Testis (tissue), 2 donors: ENCODE measurements around the gene KRT6A.

ENCODE experiments used
- CTCF ChIP-seq, 3 experiments: fragments of 450-650 bp in 2 of 3; fragments of 200-600 bp in 1 of 3; sonication (generic) in 1 of 3; IDR thresholded peaks; one replicate each; pipeline ENCODE4 v1.5.1; 2016 to 2019; ENCODE audit warnings: antibody characterized with exemption in 3 of 3, mild to moderate bottlenecking in 2 of 3, moderate library complexity in 1 of 3
- POLR2A ChIP-seq: fragments of 450-650 bp; IDR thresholded peaks from one replicate; pipeline ENCODE4 v1.6.1; 2017; ENCODE audit warnings: antibody characterized with exemption, mild to moderate bottlenecking, moderate library complexity

GRCh38 chr12:52439420-52439819 is 53.6 kb downstream of the KRT6A start:
- TF ChIP-seq POLR2A (no peak), CTCF (IDR thresholded peaks at IDR 0.05) (no peak)
